T-helper 2 cell (primary cell): ENCODE measurements around the gene ANTXR2.
A peak's percentile ranks its signal among the peaks of the same experiment; 100 is the strongest.

ENCODE experiments used
- DNase-seq, 5 experiments: peaks; one replicate each; pipeline versions ENCODE4 v3.0.0 to v3.0.0-alpha.2; 2012 to 2022

Gene ANTXR2

GRCh38 chr4:80091688-80092087, 18.7 kb upstream of the ANTXR2 start:
- no peak for DNase-seq

DNA sequence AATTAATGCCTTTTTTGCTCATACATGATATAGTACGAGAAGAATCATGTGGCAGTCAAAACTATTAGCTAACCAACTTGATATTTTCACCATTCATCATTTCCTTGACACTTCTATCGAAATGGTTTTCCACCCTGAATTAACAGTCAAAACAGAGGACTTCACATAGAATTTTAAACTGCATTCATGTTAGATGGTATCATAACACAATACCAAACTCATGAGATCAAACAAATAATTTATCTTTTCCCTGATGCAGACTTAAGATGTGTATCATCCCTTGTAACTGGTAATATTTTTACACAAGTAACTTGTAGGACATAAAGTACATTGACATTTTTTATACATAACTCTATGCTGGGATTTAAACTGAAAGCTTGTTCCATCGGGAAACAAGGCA, 18.2 kb upstream of the ANTXR2 start:
- DNase-seq: no peak

- no peak for DNase-seq
Observed at GRCh38 chr4:80090090-80090489, 17.1 kb upstream of the ANTXR2 start.

- no peak for DNase-seq
Observed at GRCh38 chr4:80088471-80088870, 15.4 kb upstream of the ANTXR2 start.

GRCh38 chr4:80086296-80086695, 13.3 kb upstream of the ANTXR2 start:
- no peak for DNase-seq

DNA sequence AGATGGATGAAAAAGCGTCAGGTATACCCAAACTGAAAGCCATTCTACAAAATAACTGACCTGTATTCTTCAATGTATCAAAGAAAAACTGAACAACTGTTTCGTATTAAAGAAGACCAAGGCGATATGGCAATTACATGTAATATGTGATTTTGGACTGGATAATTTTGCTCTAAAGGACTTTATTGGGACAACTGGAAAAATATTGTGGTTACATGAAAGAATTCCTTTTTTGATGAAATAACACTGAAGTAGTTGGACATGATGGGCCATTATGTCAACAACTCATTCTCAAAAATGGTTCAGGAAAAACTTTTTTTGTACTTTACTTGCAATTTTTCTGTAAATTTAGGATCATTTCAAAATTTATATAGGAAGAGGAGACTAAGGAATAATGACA, 12.1 kb upstream of the ANTXR2 start:
- DNase-seq: no peak

- no peak for DNase-seq
Observed at GRCh38 chr4:80082693-80083092, 9.7 kb upstream of the ANTXR2 start.

DNA sequence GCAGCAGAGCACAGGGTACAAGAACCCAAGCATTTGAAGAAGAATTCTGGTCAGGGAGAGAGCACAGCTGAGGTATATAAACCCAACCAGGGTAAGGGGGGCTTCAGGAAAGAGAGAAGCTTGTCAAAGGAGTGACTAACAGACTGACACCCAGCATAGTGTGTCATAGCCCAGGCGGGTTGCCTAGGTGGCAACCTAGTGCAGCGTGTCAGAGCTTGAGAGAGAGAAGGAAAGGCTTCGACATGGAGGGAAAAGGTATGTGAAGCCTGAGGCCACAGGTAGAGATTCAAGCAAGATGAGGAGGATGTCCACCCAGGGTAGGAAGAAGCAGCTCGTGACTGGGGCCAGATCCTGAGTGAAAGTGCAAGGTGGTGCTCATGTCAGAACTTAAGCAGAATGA, 8.5 kb upstream of the ANTXR2 start:
- no peak for DNase-seq

DNA sequence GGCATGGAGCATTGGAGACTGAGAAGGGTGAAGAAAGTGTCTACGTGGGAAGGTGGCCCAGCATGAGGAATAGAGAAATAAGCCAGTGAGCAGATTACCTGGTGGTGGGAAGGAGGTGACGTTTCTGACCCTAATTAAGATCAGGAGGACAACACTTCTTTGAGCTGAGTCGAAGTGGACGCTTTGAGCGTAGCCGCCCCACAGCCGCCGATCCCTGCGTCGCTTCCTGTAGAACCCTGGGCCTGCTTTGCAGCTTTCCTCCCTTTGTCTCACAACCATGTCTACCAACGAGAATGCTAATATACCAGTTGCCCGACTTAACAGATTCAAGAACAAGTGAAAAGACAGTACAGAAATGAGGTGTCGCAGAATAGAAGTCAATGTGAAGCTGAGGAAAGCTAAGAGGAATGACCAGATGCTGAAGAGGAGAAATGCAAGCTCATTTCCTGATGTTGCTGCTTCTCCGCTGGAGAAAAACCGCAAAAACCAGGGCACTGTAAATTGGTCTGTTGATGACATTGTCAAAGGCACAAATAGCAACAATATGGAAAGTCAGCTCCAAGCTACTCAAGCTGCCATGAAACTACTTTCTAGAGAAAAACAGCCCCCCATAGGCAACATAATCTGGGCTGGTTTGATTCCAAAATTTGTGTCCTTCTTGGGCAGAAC, 6.4 kb upstream of the ANTXR2 start:
- DNase-seq: no peak

GRCh38 chr4:80078346-80079092, 5.5 kb upstream of the ANTXR2 start:
- DNase-seq: no peak

- peak in 1 of 5 experiments; percentile 81 for DNase-seq
Observed at GRCh38 chr4:80077639-80078038, 4.6 kb upstream of the ANTXR2 start.

DNA sequence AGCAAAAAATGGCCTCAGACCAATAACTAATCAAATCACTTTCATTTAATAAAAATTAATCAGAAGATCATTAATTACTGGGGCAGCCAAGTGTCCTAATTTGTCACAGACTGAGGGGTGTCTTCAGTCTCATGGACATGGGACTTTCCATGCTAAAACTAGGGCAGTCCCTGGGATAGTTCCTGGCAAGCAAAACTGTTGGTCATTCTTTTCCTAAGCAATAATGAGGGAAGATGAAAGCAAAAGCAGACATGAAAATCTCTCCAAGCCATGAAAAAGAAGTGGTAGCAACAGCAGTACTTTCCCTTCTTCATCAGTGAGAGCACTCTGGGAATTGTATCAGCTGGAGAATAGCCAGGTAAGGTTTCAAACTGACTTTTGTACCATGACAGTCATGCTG, 3.7 kb upstream of the ANTXR2 start:
- DNase-seq: no peak

DNA sequence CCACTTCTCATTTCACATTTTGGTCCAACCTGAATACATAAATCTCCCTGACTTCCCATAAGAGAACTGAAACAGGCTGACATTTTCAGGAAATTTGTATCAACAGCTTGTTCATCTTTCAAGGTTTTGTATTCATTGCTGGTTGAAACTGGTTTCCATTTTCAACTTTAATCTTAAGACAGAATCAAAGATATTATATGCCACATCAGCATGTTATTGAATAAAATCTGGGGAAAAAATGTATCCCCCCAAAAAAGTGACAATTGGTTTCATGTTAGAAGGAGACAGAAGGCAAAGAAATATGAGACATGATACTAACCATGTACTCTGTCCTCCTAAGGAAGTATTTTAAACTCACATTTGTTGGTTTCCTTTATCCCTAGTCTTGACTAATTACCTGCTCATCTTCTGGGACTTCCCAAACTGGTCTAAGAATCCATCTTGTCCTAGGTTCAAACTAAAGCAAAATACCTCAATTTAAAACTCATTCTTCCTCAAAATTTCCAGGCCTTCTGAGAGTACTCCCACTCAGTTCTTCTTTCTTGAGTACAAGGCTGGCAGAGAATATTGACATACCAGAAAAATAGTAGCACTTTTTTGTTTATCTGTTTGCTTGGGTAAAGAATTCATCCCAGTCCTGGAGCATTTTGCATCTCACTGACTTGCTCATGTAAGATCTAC, 3.1 kb upstream of the ANTXR2 start:
- no peak for DNase-seq

GRCh38 chr4:80074651-80075050, 1.6 kb upstream of the ANTXR2 start:
- DNase-seq: no peak

DNA sequence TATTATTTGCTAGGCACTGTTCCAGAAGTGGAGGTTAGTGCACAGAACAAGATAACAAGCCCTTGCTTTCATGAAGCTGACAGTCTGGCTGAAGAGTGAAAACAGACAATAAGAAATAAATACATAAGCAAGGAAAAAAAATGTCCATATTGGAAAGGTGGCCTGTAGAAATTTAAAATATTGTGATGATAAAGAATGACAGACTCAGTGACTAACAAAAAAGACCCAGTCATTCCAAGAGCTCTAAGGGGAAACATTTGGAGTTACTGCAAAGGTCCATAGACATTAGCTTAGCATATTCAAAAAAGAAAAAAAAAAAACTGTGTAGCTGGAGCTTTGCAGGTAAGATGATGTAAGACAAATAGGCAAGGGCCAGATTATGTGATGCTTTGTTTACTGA, 1.0 kb upstream of the ANTXR2 start:
- no peak for DNase-seq

DNA sequence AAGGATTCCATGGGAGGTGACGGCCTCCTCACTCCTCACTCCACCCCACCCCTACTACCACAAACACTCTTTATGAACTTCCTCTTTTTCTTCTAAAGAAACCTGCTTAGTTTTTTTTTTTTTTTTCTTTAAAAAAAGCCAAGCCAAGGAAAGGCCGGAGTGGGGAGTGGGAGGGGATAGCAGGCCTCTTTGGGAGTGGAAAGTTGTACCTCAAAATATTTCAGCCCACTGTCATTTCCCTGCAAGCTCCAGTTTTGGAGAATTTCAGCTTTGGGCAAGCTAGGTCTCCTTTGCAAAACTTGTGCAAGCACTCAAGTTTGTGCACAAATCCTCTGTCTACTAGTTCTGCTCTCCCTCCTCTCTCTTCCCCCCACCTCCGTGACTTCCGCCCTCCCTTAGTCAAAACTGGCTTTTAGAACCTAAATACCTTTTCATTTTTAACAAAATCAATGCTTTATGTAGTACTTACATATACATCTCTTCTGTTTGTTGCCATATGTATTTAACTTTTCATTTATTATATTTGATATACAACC, 512 bp upstream of the ANTXR2 start:
- peak in 2 of 5 experiments; percentile 9 to 77 for DNase-seq

DNA sequence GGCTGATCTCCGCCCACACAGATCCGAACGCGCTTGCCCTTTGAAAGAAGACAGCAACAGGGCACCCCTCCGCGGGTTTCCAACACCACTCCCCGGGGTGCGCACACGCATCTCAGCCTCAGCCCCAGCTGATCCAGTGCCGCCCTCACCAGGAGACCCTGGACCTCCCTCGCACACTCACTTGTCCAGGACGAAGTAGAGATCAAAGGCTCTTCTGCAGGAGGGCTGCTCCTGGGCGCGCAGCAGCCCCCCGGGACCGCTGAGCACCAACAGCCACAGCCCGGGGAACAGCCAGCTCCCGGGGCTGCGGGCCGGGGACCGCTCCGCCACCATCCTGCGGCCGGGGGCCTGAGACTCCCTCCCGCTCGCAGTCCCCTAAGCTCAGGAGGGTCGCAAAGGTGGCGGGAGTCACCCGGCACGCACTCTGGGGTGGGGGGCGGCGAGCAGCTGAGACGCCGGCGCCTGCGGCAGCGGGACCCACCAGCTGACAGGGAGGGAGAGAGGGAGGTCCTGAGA, 743 bp downstream of the ANTXR2 start:
- peak; percentile 25 to 54 (median 30) for DNase-seq

- DNase-seq: no peak
Observed at GRCh38 chr4:80071604-80072227, 1.3 kb downstream of the ANTXR2 start.

- DNase-seq: no peak
Observed at GRCh38 chr4:80070880-80071603, 2.0 kb downstream of the ANTXR2 start.

DNA sequence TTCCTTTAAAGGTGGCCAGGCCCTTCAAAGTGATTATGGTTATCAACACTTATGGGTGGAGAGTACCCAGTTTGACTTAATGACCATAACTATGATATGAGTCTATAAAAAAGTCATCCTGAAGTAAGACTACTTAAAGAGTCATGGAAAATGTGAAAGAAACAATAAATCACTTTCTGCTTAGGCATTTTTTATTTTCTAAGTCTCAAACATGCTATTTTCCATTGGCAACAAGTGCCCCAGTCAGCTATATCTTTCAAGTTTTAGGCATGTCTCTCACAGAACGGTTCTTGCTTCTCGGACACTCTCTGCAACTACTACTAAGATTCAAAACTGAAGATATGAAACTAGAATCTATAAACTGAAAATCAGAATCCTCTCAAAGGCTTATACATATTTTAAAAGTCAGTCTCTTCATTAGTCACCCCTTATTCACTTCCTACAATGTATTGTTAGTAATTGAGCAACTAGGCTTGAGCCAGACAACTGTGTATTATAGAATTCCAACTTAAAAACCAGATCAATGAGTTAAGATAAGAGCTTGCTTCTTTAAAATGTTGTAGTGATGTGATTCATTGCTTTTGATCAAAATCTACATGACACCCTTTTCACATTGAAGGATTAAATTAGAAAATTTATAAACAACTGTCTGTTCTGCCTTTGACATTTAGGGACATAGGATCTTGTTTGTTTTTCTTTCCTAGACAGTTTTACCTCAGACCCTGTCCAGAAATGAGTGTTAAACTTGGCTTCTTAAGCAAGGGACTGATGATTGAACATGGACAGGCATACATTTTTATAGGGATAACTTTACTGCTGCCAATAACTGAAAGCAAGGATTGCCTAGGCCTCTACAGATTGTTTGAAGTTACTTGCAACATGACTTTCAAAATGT, 2.9 kb downstream of the ANTXR2 start:
- no peak for DNase-seq
